Pulmonary artery endothelial cell (primary cell): ENCODE measurements around the gene RASSF1. TPM values are rescaled to one million over a fixed set of nuclear protein-coding genes. Genes with fewer than 3 reads are reported as not detected.

ENCODE experiments used
- DNase-seq: peaks from one replicate; pipeline ENCODE4 v3.0.0-alpha.2; 2011; ENCODE audit warnings: low read depth, low spot score
- total RNA-seq: library from RNA; depleted of rRNA; stranded (reverse); fragments of >200 nt; gene quantifications from 2 replicates; pipeline ENCODE4 v1.2.3, GENCODE V29; 2014

The RASSF1 gene
- total RNA-seq, 1 donor from 2014 or later: 17.0 TPM

DNA sequence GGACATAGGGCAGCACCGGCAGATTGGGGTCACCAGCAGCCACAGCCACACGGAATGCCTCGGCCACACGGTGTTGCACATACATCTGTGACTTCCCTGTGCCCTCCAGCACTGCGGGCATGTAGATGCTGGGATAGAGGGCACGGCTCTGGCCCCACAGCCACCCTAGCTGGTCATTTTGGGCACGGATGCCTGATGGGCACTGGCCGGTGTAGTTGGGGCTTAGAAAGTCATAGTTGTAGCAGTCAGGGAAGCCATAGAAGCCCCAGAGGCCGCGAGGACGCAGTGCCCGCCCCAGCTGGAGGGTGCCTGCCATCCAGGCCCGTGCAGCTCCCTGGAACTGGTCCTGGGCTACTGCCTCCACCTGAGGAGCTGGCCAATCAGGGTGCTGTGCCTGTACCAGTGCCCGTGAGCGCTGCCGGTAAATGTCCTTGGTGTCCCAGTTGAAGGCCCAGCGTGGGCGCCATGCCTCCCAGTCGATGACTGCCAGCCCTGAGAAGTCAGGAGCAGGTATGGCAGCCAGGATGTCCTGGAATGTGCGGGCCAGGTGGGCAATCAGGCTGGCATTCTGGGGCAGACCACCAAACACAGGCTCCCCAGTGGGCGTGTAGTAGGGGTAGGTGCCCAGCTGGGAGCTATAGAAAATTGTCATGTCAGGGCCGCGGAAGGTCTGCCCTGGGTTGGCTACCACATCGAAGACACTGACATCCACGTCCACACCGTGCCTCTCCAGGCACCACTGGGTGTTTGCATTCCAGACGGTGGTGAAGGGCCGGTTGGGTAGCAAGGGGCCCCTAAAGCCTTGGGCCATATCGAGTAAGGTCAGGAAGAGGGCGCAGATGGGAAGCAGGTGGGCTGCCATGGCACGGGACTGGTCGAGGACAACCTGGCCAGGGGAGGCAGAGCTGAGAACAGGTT is 38.3 kb downstream of the RASSF1 start:
- DNase-seq: no peak

DNA sequence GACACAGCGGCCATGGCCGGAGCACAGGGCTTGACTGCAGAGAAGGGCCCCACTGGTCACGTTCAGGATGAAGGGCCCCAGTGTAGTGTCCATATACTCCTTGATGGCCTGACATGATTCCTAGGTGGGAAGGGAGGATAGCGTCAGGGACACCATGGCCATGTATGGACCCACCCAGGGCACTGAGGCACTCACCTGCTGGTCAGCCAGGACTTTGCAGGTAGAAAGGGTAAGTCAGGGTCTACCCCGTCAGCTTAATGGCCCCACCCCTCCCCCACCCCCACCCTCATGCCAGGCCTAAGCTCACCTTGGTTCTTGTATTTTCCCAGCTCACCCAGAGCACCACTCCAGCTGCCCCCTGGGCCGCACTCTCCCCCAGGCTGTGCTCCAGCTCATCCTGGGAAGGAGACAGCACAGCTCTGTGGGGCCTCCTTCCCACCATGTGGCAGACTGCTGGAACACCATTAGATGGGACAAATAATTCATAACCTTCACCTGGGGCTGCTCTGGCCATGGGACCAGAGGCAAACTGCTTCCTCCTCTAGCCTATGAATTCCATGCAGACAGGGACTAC is 39.9 kb downstream of the RASSF1 start:
- no peak for DNase-seq

DNA sequence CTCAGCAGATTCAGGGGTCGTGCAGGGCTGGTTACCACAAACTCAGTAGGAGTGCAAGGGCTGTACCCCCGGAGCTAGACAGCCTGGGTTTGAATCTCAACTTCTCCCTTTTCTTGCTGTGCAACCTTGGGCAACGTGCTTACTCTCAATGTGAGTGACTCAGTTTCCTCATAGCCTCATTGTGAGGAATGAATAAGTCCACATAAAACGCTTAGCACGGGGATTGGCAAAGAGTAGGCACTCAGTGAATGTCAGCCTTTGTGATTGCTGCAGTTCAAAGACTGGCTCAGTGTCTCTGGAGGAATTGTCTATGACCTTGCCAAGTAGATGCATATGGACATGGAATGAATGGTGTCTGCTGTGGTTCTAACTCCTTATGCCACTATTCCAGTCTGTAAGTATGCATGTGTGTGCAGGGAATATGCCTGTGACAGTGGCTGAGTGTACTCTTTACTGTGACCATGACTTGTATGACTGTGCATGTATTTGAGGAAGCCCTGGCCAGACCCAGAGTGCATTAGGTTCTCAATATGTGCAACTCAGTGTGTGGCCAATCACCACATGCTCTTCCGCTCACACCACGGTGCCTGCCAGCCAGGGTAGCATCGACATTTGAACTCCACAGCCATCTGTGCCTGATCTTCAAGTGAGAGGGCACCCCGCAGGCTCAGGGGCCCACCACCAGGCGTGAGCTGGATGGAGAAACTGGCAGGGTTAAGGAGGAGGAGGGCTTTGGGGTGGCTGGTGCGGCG is 40.5 kb downstream of the RASSF1 start:
- no peak for DNase-seq

DNA sequence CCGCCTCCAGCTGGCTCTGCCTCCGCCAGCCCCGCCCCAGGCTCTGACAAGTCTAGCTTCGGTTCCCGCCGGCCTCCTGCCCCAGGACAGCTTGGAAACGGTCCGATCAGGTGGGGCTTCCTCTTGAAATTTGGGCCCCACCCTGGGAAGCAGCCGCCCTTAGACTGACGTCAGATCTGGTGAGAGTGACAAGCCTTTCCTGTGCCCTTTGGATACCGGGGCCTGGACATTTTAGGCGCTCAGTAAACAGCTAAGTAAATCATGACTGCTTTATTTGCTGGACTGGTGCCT is 41.1 kb downstream of the RASSF1 start:
- no peak for DNase-seq

DNA sequence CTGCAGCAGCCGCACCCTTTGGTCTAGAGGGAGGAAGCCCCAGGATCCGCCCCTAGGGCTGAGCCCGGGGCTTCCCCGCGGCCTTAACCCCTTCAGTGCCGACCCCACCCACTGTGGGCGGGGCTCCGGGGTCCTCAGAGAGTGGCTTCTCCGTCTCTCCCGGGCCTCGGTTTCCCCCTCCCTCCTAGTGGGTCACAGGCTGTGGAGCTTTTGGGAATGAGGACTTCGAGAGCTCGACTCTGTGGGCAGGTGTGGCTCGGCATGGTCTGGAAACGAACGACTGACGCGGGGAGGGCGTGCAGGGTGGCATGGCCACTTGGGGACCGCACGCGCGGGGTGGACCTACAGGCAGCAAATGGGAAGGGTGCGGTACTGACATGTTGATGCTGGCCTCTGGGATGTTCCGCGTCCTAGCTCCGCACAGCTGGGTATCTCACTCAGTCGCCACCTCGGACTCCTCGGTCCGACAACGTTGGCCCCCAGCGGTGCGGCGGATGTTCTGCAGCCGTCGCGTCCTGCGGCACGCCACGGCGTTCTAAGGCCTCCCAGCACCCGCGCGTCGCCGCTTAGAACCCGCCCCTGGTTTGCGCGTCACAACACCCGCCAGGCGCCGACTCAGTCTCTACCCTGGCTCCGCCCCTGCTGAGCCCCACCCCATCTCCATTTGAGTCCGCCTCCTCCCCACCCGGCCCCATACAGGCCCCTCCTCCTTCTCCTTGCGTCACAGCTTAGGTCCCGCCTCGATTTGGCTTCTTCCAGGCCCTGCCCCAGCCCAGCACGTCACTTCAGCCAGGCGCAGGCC is 41.6 kb downstream of the RASSF1 start, which contains the start of the genes HYAL3 and NAA80:
Gene HYAL3 (minus strand): TSS at position 570 of the 802 bp plus-strand sequence. CDS start 3,803 bp downstream, outside the sequence.
Gene NAA80 (minus strand): TSS at position 570 of the 802 bp plus-strand sequence. CDS start 1,942 bp downstream, outside the sequence.
- DNase-seq: peak; percentile 98

DNA sequence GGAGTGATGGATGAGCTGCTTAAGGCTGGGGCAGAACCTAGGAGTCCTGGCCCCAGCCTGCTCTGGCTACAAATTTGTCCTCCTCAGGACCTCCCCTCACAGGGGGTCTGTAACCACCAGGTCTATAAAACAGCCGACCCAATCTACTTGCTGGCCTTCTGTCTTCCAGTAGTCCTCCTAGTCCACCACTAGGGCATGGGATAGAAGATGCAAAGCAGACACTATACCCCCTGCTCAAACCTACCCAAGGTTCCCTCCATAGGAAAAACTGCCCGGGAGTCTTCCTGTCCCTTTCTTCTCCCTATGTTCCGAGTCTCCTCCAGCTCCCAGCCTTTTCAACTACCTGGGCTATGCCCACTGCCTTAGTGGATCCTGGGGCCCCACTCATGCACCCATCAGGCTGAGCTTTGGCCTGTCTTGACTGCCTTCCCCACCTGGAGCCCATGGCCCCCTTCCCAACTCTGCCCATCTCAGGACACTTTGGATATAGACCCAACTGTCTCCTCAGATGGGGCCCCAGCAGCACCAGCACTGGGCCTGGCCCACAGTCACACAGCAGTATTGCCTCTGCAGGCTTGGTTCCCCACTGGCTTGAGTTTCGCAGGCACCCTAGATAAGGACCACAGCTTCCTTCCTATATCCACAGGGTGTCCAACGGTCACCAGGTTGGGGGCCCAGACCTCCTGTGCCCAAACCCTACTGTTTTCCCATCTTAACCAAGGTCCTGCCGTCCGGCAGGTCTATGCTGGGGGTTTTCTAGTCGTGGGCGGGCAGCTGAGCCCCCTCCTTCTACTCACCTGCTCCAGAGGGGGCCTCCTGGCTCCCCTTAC is 42.5 kb downstream of the RASSF1 start:
- DNase-seq: no peak

DNA sequence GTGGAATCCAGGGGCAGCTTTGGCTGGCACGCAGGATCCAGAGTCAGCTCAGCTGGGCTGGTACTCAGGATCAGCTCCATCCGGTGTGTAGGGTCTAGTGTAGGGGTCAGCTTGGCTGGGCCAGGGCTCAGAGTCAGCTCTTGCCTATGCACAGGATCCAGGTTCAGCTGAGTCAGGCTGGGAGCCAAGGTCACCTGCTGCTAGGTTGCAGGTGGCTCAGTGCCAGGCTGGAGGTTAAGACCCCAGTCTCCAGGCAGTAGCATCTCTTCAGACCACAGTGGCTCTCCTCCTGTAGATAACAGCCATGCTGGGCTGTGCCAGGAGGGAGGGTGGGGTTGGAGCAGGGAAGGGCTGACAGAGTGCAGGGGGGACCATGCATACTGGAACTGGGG is 43.3 kb downstream of the RASSF1 start:
- no peak for DNase-seq

DNA sequence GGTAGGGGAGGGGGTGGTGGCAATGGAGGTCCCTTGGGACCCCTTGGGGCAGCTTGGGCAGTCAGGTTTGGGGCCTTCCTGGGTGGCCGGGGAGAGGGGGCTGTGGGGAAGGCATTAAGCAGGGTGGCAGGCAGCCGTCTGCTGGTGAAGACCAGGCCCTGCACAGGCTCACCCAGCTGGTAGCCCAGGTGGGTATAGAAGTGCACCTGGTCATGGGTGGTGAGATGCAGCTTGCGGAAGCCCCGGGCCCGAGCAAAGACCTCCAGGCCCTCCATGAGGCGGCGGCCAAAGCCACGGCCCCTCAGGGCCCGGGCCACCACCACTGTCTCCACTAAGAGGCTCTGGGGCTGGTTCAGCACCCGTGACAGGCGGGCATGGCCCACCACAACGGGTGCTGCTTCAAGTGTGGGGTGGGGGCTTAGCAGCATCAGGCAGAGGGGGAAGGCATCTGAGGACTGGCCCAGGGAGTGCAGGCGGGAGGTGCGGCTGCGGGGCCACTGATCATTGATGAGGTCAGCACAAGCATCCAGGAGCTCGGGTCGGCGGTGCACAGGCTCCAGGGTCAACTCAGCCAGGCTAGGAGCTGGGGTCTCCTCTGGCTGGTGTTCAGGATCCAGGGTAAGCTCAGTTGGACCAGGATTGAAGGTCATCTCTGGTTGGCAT is 43.8 kb downstream of the RASSF1 start:
- DNase-seq: no peak

DNA sequence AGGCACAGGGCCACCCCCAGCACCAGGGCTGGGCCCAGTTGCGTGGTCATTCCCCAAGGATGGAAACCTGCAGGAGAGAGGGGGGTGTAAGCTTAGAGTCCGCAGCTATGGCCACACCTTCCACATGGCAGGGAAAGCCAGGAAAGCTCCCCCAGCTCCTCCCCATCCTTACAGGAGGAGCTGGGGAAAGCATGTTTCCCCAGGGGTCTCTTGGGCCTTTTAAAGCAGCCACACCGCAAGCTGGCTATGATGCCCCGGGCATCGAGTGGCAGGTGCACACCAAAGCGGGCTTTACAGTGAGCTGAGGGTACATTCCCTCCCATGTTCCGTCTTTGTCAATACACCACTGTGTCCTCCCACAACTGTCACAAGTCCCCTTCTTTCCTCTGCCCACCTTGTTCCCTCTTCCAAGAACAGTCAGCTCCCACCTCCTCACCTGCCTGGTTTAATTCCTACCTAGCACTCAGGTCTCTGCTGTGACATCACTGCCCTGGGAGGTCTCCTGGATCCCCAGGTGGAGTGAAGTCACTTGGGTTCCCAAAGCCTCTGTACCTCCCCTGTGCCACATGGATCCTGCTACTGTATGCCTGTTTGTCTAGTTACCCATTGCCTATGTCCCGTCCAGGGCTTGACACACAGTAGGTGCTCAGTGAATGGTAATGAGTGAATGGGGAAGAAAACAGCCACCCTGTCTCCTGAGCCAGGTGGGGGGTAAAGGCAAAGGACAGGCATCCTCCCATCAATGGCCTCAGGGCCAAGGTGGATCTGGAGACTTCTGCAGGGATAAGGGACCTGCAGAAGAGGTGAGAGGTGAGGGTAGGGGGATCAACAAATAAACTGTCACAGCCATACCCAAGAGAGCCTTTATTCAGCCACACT is 44.8 kb downstream of the RASSF1 start:
- no peak for DNase-seq

DNA sequence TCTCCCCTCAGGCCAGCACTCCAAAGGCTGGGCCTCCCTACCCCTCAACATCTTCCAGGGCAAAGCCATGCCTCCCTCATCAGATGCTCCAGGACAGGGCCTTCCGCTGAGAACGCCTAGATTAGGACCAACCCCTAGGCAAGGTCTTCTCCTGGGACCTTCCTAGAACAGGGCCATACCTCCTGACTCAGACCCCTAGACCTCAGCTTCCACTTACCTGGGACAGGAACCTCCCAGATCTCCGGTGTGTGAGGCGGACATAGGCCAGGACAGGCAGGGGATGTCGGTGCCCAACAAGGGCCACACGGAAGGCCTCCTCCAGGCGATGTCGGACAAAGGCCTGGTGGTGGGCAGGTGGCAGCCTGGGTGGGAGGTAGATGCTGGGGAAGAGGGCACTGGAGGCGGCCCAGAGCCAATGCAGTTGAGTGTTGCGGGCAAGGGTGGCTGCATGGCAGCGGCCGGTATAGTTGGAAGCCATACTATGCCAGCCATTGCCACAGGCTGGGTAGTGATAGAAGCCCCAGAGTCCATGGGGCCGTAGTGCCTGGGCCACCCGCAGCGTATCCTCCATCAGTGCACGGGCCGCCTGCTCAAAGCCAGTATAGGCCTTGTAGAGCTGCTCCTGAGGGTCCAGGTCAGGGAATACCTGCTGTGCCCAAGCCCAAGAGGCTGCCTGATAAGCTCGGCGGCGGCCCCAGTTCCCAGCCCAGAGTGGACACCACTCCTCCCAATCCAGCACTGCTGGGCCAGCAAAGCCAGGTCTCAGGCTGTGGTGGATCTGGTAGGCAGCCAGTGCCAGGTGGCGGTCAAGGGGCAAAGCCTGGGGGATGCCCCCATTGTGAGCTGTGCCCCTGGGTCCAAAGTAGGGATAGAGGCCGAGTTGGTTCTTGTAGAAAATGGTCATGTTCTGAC is 45.9 kb downstream of the RASSF1 start:
- no peak for DNase-seq

DNA sequence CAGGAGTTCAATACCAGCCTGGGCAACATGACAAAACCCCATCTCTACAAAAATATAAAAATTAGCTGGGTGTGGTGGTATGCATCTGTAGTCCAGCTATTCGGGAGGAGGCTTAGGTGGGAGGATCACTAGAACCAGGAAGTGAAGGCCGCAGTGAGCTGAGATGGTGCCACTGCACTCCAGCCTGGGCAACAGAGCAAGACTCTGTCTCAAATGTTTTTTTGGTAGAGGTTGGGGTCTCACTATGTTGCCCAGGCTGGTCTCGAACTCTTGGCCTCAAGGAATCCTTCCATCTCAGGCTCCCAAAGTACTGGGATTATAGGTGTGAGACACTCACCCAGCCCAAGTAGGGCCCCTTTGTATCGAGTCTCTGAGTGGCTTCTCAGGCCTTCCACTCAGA is 46.5 kb downstream of the RASSF1 start:
- DNase-seq: no peak

DNA sequence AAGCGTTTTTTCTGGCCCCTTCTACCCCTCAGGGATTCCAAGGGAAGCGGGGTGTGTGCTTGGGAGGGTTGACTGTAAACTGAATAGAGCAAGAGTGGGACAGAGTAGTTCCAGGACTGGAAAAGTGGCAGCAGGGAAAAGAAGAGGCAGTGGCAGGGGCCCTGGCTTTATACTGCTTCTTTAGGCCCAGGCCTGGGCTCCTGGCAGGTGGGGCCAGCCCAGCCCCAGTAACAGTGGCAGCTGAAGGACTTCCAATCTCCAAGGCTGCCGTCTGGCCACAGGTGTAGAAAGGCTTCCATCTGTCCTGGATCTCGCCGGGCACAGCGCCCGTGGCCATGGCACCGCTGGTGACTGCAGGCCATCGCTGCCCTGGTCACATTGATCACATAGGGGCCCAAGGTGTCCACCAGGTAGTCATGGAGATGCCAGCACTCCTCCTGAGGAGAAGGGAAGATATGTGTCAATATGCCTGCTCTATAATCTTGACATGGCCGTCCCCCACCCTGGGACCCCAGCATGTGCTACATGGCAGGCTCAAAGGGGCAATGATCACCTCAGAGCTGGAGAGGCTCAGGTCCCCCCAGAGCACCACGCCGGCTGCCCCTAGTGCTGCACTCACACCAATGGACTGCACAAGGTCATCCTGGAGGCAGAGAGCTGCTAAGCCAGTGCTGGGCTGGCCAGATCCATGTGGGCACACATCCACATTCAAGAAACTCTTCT is 47.4 kb downstream of the RASSF1 start:
- DNase-seq: no peak

DNA sequence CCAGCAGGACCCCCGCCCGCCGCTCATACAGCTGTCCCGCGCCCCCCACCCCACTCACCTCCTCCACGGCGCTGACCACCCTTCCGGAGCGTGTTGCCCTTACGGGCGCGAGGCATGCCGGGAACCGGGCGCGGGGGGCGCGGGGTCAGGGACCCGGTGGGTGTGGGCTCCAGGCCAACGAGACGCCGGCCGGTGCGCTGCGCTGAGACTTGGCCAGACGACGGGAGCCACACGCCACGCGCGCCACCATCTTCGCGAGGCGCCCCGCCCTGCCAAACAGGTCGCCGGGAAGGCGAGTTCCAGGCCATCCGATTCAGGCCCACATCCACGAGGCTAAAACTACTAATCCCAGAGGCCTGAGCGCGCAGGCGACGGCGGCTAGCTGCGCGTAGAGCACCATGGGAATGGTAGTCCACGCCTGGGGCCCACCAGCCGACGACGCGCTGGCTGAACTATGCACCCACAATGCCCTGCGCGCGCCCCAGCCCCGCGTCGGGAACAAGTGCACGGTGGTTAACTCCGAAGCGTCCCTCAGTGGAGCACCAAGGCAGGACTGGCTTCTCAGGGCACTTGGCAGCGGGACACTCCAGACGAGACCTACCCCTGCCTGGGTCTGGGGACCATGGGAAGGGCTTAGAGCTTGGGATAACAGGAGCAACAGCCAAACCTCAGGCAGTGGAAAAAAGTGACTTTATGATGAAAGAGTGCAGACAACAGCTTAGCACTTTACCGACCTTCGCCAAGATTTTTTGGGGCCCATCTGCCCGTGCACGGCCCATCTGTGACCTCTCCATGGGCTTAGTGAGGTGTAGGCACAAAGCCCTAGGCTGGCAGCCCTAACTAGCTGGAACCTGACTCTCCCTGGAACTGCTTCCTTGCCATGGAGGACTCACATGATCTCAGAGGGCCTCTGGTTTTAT is 48.2 kb downstream of the RASSF1 start, which contains the start of gene IFRD2:
Gene IFRD2 (minus strand): TSS at position 271 of the 920 bp plus-strand sequence. CDS start 155 bp downstream, at position 116.
- DNase-seq: peak; percentile 91

DNA sequence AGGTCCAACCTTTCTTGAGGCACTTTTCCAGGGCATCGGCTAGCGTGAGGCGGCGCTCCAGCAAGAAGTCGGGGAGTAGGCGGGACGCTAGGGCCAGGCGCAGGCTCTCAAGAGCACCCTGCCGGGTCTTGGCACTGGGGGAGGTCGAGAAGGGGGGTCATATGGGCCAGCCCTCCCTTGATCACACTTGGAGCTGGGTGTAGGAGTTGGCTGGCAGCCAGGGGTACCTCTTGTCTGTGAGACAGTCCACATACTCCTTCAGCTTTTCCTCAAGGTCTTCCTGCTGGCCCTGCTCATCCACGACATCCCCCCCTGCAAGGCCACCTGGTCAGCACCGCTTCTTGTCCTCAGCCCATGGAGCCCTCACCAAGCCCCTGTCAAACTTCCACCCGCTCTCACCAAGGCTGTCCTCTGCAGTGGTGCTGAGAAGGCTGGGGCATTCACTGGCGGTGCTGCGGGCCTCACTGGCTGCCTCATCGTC is 50.4 kb downstream of the RASSF1 start:
- no peak for DNase-seq

DNA sequence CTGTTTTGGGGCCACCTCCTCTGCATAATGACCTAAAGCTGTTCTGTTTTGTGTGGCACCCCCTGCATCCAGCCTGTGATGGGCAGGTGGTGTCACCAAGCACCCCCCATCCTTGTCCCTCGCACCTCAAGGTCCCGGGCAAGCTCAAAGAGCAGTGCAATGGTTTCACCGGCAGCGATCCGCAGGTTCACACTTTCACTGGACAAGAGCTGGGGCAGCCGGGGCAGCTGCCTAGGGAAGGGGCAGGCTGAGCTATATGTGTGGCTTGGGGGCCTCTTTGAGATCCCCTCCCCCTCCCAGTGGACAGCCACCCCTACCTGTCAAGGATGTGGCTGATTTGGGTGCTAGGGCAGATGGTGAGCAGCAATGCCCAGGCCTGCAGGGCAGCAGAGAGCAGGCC is 51.5 kb downstream of the RASSF1 start:
- no peak for DNase-seq
